Dermis blood vessel endothelial cell (primary cell): Measurements from ENCODE around the gene TCIRG1. TPM values are rescaled to one million over a fixed set of nuclear protein-coding genes. Genes with fewer than 3 reads are reported as not detected.
A peak's percentile ranks its signal among the peaks of the same experiment; 100 is the strongest.

Source experiments
- DNase-seq: peaks from one replicate; pipeline ENCODE4 v3.0.0; 2010
- total RNA-seq: library from RNA; depleted of rRNA; stranded (reverse); fragments of >200 nt; gene quantifications from 2 replicates; pipeline ENCODE4 v1.2.3, GENCODE V29; 2014

Gene TCIRG1
- total RNA-seq, 1 donor from 2014 or later, result 110 TPM

DNA sequence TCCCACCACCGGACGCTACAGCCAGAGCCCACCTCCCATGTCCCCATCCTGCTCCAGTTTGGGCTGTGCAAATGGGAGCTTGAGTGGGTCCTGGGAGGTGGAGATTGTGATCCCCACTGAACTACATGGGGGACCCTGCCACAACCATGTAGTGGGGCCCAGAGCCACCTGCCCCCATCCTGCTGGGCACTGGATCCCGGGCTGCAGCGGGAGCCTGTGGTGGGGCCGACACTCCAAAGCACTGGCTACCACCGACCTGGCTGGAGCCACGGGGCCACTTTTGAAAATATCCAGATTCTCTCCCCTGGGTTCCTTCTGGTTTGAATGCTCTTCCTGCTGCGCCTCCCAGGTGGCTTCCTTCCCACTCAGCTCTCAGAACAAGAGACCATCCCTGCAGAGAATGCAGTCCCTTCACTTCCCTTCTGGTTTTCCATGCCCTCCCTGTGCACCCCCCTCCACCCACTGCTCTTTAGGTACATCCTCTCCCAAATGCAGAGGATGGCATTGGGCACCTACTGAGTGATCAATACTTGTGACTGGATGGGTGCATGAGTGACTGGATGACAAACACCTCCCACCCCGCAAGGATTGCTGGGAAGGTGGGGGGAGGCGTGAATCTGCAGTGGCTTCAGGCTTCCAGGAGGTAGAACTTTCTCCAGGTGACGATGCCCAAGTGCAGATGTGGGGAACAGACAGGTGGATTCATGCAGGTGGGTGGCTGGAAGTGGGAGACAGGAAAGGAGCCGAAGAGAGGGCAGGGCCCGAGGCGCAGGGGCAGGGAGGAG, 34.1 kb upstream of the TCIRG1 start:
- DNase-seq, result no peak

GRCh38 chr11:68006606-68007166, 32.1 kb upstream of the TCIRG1 start:
- DNase-seq, result no peak

DNA sequence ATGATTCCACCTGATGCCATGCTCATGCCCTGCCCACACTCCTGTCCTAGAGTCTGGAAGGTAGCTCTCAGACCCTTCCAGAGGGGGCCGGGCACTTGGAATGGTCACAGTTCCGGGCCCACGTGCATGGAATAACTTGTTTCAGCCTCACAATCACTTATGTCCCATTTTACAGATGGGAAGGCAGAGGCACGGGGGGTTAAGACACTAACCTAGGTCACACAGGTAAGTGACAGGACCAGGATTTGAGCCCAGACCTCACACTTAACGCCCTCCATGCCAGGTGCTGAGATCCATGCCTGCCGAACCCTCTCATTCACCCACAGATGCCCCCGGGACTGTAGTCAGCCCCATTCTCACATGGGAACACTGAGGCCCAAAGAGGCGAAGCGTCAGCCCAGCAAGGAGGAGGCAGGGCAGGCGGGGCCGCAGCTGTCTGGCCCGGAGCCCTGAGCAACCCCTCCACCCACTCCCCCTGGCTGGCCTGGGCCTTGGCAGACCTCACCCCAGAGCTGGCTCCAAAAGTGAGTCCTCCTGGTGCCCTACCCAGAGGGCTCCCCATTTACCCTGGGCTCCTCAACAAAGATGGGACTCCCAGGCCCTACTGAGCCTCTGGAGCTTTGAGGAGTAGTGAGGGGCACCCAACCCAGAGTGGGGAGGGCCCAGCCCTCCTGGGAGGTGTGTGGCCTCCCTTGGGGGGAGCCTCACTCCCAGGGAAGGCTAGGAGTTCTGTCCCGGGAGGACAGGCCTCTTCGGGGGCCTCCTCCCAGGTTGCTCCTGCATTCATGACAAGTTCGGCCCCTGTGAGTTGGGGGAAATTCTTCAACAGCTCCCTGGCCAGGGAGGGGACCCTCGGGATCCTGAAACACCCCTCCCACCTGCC, 31.1 kb upstream of the TCIRG1 start:
- DNase-seq, result no peak

GRCh38 chr11:68008381-68009337, 30.2 kb upstream of the TCIRG1 start:
- no peak for DNase-seq

- peak; percentile 18 for DNase-seq
These were observed 29.3 kb upstream of the TCIRG1 start for GRCh38 chr11:68009391-68010089.

DNA sequence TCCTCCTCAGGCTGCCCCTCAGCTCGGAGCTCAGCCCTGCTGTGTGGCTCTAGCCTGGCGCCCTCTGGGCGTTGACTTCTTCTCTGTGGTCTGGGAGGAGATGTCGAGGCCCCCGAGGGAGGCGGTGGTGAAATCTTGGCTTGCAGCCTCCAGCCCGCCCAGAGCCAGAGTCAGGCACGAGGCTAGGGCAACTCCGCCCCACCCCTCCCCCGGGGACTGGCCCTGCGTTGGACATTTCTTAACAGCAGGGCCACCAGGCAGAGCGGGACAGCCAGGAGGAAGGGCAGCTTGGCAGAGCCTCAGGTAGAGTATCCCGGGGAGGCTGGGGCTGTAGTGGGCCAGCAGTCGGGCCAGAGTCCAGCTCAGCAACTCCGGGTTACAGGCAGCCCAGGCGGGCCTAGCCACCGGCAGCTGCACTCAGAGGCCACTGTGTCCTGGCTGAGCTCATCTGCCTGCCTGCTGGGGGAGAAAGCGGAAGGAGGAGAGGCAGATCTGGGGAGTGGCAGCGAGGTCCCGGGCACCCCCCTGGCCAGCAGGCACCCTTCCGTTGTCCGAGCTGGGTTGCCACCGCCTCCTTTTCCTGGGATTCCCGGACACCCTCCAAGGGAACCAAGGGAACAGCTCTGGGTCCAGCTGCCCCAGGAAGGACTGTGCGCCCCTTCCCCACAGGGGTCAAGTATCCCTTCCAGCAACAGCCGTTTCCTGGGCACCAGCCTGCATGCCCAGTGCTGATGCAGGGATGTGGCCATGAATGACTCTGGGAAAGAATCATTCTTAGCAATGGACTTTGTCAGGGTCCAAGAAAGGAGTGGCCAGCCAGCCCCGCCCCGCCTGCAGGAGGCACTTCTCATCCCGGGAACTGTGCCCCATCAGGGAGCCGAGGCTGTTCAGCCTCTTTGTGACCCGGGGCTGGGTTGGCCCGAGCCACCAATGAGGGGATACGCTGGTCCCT, 28.5 kb upstream of the TCIRG1 start, which contains the start of gene ALDH3B1:
Gene ALDH3B1 (plus strand): TSS at position 238 of the 952 bp plus-strand sequence. CDS start 4,971 bp downstream, outside the sequence.
- DNase-seq, result peak; percentile 14

DNA sequence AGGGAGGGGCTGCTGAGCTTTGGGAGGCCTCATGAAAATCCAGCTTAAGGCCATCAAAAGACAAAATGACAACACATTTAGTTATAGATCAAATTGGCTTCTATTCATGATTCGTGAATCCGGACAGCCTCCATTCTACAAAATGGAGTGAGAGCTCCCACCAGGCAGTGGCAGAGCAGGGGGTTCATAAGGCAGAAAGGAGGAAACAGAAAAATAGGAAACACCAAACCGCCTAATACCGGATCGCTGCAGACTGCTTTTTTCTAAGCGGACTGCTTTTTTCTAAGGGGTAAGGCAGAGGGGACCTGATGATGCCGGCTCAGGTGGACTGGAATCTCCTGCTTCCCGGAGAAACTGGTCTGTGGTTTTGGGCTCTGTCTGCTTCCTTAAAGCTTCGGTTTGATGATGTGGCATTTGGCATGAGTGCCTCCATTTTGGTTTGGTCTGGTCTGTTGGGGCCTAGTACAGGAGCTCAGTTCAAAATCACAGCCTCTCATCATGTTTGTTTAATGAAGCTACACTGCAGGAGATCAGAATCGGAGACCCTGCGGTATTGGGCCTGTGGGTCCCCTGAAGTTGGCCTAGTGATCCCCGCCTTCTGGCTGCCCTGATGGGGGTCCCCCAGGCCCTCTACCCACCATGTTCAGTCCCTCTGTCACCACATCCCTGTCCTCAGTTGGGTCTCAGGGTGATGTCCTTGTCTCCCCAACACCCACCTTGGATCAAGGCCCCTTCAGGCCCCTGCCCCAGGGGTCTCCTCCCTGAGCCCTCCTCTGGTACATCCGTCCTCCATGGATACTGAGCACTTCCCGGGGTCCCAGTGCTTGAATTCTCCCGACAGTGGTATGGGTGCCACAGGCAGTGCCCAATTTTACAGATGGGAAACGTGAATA, 27.5 kb upstream of the TCIRG1 start:
- DNase-seq, result no peak

- DNase-seq, result no peak
These were observed 26.6 kb upstream of the TCIRG1 start for GRCh38 chr11:68012044-68012842.

DNA sequence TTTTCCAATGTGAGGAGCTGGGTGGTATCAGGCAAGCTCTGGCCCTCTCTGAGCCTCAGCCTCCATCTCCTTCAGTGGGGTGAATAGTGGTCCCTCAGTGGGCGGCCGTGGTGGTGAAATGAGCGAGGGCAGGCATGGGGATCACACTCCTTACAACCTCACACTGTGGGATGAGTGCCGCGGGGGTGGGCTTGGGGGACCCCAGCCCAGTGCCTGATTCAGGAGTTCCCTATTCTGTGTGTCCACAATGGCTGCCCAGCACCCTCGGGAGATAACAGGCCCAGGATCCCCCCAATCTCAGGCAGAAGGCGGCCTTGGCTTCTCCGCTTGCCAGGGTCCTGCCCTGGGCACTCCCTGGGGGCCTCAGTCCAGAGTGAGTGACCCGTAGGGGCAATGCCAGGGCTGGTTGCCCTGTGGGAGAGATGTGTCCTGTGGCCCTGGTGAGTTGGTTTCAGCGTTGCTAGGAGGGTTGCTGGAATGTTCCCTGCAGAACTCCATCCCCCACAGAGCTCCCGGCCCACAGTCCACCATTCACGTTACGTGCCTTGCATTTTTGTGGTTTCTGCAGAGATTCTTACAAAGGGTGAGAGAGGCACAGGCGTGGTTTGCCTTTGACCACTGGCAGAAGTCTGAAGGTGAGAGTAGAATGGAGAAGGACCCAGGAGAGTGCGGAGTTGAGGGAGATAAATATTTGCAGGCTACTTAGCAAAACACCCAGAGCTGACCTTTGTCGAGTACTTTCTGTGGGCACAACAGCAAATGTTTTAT, 25.8 kb upstream of the TCIRG1 start:
- no peak for DNase-seq

DNA sequence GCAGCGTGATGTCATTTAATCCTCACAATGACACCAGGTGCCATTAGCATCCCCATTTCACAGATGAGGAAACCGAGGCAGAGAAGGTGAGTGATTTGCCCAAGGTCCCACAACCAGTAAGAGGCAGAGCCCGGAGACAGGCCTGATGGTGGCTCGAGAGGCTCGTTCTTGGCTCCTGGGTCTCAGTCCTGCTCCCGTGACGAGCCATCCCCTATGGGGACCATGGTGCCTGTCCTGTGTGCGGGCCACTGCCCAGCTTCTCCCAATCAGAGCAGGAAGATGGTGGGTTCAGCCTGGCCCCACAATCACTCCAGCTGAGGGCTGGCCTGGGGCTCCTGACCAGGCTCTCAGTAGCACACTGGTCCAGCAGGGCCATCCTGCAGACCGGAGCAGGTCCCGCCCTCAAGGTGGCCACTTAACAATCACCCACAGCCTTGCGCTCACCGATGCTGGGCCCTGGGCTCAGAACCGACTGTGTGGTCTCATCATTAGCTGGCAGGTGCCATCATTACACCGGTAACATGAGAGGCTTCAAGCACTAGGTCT, 25.1 kb upstream of the TCIRG1 start:
- DNase-seq, result no peak

DNA sequence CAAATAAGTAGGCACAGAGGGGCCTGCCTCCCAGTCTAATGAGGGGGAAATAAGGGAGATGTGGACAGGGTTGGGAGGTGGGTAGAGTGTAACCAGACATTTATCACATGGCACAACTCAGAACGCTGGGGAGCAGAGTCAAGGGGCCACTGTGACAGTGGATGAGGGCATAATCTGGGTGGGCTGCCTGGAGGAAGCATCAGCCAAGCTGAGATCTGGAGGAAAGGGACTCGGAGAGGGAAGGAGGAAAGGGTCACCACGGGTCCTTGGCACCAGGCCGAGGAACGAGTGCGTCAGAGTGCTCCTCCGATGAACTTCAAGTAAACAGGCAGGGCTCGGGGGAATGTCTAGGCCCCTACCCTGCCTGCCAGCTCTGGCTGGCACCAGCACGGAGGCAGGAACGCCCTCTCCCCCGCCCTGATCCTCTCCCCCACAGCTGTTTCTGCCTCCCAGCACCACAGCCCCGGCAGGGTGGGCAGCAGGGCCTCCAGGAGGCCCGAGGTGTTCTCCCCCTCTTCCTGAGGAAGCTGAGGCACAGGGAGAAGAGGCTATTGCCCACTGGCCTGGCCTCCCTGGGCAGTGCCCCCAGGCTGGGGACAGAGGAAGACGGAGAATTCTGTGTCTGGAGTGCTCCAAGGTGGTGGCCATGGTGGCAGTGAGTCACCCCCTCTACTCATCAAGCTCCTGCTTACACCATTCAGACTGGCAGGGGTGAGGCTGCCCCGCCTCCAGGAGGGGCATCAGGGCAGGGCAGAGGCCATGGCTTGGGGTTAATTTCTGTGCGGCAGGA, 24.5 kb upstream of the TCIRG1 start:
- peak; percentile 65 for DNase-seq

DNA sequence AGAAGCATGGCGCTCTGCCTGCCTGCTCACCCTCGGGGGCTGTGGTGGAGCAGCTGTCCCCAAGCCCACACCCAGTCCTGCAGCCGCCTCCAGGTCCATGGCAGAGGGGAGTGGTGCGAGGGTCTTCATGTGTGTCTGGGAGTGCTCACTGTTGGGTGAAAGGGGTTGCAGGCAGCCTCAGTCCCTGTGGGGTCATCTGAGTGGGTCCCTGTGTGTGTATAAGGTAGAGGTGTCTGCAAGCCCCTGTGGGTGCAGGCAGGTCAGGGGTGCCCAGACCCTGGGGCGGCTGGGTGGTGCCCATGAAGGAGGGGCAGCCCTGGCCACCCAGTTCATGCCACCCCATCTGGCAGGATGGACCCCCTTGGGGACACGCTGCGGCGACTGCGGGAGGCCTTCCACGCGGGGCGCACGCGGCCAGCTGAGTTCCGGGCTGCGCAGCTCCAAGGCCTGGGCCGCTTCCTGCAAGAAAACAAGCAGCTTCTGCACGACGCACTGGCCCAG, 23.8 kb upstream of the TCIRG1 start:
- DNase-seq, result no peak

GRCh38 chr11:68015467-68015866, 23.4 kb upstream of the TCIRG1 start:
- DNase-seq, result no peak

DNA sequence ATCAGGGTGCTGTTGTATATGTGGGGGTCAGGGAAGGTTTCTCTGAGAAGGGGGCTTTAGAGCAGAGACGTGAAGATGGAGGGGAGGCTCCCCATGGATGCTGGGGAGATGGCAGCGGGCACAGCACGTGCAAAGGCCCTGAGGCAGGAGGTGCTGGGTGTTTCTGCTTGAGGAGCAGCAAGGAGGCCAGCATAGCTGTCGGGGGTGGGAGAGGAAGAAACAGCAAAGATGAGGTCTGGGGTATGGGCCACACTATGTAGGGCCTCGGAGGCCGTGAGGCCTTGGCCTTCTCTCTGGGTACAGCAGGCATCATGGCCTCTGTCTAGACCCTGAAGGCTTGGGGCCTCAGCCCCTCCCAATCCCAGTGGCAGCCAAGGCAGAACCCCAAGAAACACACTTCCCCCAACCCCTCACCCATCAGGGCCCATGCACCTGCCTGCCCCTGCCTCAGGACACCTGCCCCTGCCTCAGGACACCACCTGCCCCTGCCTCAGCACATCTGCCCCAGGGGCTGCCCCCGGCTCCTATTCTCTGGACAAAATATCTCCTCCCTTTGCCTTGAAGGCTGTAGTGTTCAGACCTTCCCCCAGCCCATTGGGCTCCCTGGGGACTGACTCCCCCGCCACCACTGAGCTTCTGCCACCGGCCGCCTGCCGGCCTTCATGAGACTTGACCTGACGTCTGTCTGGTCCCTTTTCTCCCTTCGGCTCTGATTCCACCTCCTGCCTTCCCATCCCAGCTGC, 22.5 kb upstream of the TCIRG1 start:
- no peak for DNase-seq
